ENCODE measurements around the gene OSBPL6. TPM values are rescaled to one million over a fixed set of nuclear protein-coding genes. Genes with fewer than 3 reads are reported as not detected.

OSBPL6 gene
- total RNA-seq, 1 experiment from 2014 or later = 4.6 TPM

DNA sequence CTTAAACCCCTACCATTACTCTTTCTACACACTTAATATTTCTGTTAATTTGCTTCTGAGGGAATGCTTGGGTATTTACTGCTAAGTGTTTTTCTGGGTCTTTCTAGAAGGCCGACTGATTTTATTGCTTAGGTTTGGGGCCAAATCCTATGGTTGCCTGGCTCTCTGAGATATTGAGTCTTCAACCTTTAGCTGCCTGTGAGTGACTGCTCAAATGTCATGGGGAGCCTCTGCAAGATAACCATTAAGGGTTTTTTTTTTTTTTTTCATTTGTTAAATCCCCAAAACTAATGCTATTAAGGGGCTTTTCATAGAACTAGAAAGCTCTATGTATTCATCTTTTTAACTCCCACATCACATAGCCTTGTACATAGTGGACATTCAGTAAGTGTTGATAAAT, 5.0 kb downstream of the OSBPL6 start:
- Histone ChIP-seq H2BK120ac (ENCODE audit: low read depth, low read length, poor library complexity, severe bottlenecking) (no peak overlapping the region), H2AFZ (ENCODE audit: low read length) (no peak overlapping the region), H3K9me3 (ENCODE audit: control insufficient read depth, low read depth, low read length) (no peaks in the 10 kb centered on the region), H3K18ac (ENCODE audit: insufficient read length, low read depth, low read length) (no peak overlapping the region), H3K79me1 (ENCODE audit: insufficient read depth, low read depth, low read length, poor library complexity, severe bottlenecking) (no peaks in the 10 kb centered on the region), H3K27ac (ENCODE audit: insufficient read length, low read depth, low read length) (no peak overlapping the region), H3K79me2 (ENCODE audit: insufficient read depth, low read length) (no peaks in the 10 kb centered on the region), H2BK12ac (ENCODE audit: insufficient read length, low read depth, low read length) (no peak overlapping the region), H4K20me1 (ENCODE audit: control insufficient read depth, insufficient read depth, insufficient read length) (no peaks in the 10 kb centered on the region), H2AK5ac (ENCODE audit: insufficient read length, low read length) (no peak overlapping the region), H3T11ph (ENCODE audit: low read length) (no peak overlapping the region), H4K5ac (ENCODE audit: insufficient read length, low read depth, low read length) (no peak overlapping the region), H3K23me2 (ENCODE audit: insufficient read length, low read depth, low read length, poor library complexity, severe bottlenecking) (peaks cover 7% of the 10 kb centered on the region), H4K8ac (replicated peaks; ENCODE audit: insufficient read length, low read depth, low read length) (no peak overlapping the region), H3K27me3 (ENCODE audit: insufficient read depth, low read length) (peaks cover 2% of the 10 kb centered on the region; the same call in 1 of the 2 replicates), H4K91ac (ENCODE audit: insufficient read length, low read depth, low read length) (no peak overlapping the region), H3K9ac (ENCODE audit: extremely low read depth, insufficient read length, low read length) (no peak overlapping the region), H2BK20ac (ENCODE audit: low read depth, low read length, poor library complexity, severe bottlenecking) (no peak overlapping the region), H2BK15ac (ENCODE audit: low read depth, low read length) (no peak overlapping the region), H3K4ac (ENCODE audit: low read depth, low read length) (no peak overlapping the region), H3K4me2 (ENCODE audit: insufficient read depth, insufficient read length, low read length) (no peak overlapping the region), H3K23ac (ENCODE audit: insufficient read length, low read depth, low read length) (no peak overlapping the region), H2BK5ac (ENCODE audit: insufficient read length, low read length) (no peak overlapping the region), H3K4me1 (ENCODE audit: insufficient read depth, low read length) (no peaks in the 10 kb centered on the region), H3K56ac (ENCODE audit: insufficient read length, low read depth, low read length) (no peak overlapping the region), H3K14ac (ENCODE audit: insufficient read depth, low read length) (no peak overlapping the region)
- no peak for DNase-seq
- TF ChIP-seq, protein P1, sequence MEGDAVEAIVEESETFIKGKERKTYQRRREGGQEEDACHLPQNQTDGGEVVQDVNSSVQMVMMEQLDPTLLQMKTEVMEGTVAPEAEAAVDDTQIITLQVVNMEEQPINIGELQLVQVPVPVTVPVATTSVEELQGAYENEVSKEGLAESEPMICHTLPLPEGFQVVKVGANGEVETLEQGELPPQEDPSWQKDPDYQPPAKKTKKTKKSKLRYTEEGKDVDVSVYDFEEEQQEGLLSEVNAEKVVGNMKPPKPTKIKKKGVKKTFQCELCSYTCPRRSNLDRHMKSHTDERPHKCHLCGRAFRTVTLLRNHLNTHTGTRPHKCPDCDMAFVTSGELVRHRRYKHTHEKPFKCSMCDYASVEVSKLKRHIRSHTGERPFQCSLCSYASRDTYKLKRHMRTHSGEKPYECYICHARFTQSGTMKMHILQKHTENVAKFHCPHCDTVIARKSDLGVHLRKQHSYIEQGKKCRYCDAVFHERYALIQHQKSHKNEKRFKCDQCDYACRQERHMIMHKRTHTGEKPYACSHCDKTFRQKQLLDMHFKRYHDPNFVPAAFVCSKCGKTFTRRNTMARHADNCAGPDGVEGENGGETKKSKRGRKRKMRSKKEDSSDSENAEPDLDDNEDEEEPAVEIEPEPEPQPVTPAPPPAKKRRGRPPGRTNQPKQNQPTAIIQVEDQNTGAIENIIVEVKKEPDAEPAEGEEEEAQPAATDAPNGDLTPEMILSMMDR (conservative IDR thresholded peaks at IDR 0.05) = no peak
- peaks cover 9 to 13% of the 10 kb centered on the region in 2 experiments for H3K4me1 Mint-ChIP-seq
- H3K27ac Mint-ChIP-seq = no peak overlapping the region
- peaks cover 32% of the 10 kb centered on the region for H3K27me3 Mint-ChIP-seq (ENCODE audit: low read depth)
- H3K9me3 Mint-ChIP-seq = no peaks in the 10 kb centered on the region
- WGBS (ENCODE audit: extremely low coverage, insufficient read length, low lambda C conversion rate) = no CpG with 5 or more reads among the region's 1 CpG
- no peak overlapping the region for H3K4me3 Mint-ChIP-seq
- H3K36me3 Mint-ChIP-seq (ENCODE audit: insufficient read depth in 1 of 3, low read depth in 3 of 3) = no peaks in the 10 kb centered on the region

All from H9 (cell line).